ENCODE results near the gene TMC8. TPM values are rescaled to one million over a fixed set of nuclear protein-coding genes. Genes with fewer than 3 reads are reported as not detected.

TMC8 gene
- total and polyA plus RNA-seq, 2 donors: 28.6 to 196 TPM

- H3K27ac ChIP-seq (ENCODE audit: low read depth in 1 of 2, low read length in 1 of 2): no peak overlapping the region
- H3K36me3 ChIP-seq (ENCODE audit: control insufficient read depth in 2 of 2, insufficient read depth in 2 of 2, low read length in 1 of 2): peaks cover 18 to 50% of the 10 kb centered on the region in 2 donors
- H3K4me1 ChIP-seq (ENCODE audit: control insufficient read depth in 2 of 2, insufficient read depth in 2 of 2, low read length in 2 of 2): peaks cover 2 to 19% of the 10 kb centered on the region in 2 donors
- H3K27me3 ChIP-seq (ENCODE audit: control insufficient read depth in 2 of 2, insufficient read depth in 1 of 2, low read length in 1 of 2): no peaks in the 10 kb centered on the region
- no peak overlapping the region for H3K4me3 ChIP-seq (ENCODE audit: low read length in 2 of 2)
- H3K9me3 ChIP-seq (ENCODE audit: control insufficient read depth in 2 of 2, insufficient read depth in 1 of 2, low read length in 1 of 2): no peaks in the 10 kb centered on the region
- WGBS: 98% methylated on average over 17 of the region's 17 CpGs
- DNase-seq (ENCODE audit: low read depth in 6 of 9, low spot score in 9 of 9): no peak
Observed at GRCh38 chr17:78179372-78179771, 48.8 kb downstream of the TMC8 start.

GRCh38 chr17:78180083-78180482, 49.5 kb downstream of the TMC8 start:
- no peak overlapping the region for H3K4me3 ChIP-seq (ENCODE audit: low read length in 2 of 2)
- no peaks in the 10 kb centered on the region for H3K27me3 ChIP-seq (ENCODE audit: control insufficient read depth in 2 of 2, insufficient read depth in 1 of 2, low read length in 1 of 2)
- WGBS: 82% methylated on average over 14 of the region's 14 CpGs
- H3K9me3 ChIP-seq (ENCODE audit: control insufficient read depth in 2 of 2, insufficient read depth in 1 of 2, low read length in 1 of 2): no peaks in the 10 kb centered on the region
- H3K4me1 ChIP-seq (ENCODE audit: control insufficient read depth in 2 of 2, insufficient read depth in 2 of 2, low read length in 2 of 2): peaks cover 2 to 20% of the 10 kb centered on the region in 2 donors
- peaks cover 17 to 43% of the 10 kb centered on the region in 2 donors for H3K36me3 ChIP-seq (ENCODE audit: control insufficient read depth in 2 of 2, insufficient read depth in 2 of 2, low read length in 1 of 2)
- H3K27ac ChIP-seq (ENCODE audit: low read depth in 1 of 2, low read length in 1 of 2): no peak overlapping the region
- no peak for DNase-seq (ENCODE audit: low read depth in 6 of 9, low spot score in 9 of 9)

GRCh38 chr17:78180508-78180907, 49.9 kb downstream of the TMC8 start:
- no peak for DNase-seq (ENCODE audit: low read depth in 6 of 9, low spot score in 9 of 9)
- no peaks in the 10 kb centered on the region for H3K27me3 ChIP-seq (ENCODE audit: control insufficient read depth in 2 of 2, insufficient read depth in 1 of 2, low read length in 1 of 2)
- peaks cover 13 to 39% of the 10 kb centered on the region in 2 donors for H3K36me3 ChIP-seq (ENCODE audit: control insufficient read depth in 2 of 2, insufficient read depth in 2 of 2, low read length in 1 of 2)
- H3K4me3 ChIP-seq (ENCODE audit: low read length in 2 of 2): no peak overlapping the region
- WGBS: 91% methylated on average over 2 of the region's 2 CpGs
- H3K27ac ChIP-seq (ENCODE audit: low read depth in 1 of 2, low read length in 1 of 2): no peak overlapping the region
- no peaks in the 10 kb centered on the region for H3K9me3 ChIP-seq (ENCODE audit: control insufficient read depth in 2 of 2, insufficient read depth in 1 of 2, low read length in 1 of 2)
- peaks cover 2 to 23% of the 10 kb centered on the region in 2 donors for H3K4me1 ChIP-seq (ENCODE audit: control insufficient read depth in 2 of 2, insufficient read depth in 2 of 2, low read length in 2 of 2)

DNA sequence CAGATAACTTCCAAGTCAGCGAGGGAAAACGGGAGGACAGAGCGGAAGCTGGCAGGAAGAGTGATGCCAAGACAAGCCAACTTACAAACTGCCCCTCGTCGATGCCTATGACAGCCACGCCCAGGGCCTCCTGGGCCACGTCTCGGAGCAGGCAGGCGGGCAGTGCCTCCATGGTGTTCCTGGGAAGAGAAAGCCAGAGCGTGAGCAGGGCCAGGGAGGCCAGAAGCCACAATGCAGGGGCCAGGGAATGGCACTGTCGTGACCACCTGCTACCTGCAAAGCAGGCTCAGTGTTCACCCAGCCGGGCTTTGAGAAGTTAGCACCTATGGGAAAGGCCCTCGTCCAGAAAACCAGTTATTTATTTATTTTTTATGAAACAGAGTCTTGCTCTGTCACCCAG, 51.9 kb downstream of the TMC8 start:
- H3K36me3 ChIP-seq (ENCODE audit: control insufficient read depth in 2 of 2, insufficient read depth in 2 of 2, low read length in 1 of 2): peaks cover 13 to 31% of the 10 kb centered on the region in 2 donors
- H3K9me3 ChIP-seq (ENCODE audit: control insufficient read depth in 2 of 2, insufficient read depth in 1 of 2, low read length in 1 of 2): no peaks in the 10 kb centered on the region
- DNase-seq (ENCODE audit: low read depth in 6 of 9, low spot score in 9 of 9): no peak
- H3K27me3 ChIP-seq (ENCODE audit: control insufficient read depth in 2 of 2, insufficient read depth in 1 of 2, low read length in 1 of 2): no peaks in the 10 kb centered on the region
- no peak overlapping the region for H3K4me3 ChIP-seq (ENCODE audit: low read length in 2 of 2)
- 97% methylated on average over 13 of the region's 13 CpGs for WGBS
- no peak overlapping the region for H3K27ac ChIP-seq (ENCODE audit: low read depth in 1 of 2, low read length in 1 of 2)
- H3K4me1 ChIP-seq (ENCODE audit: control insufficient read depth in 2 of 2, insufficient read depth in 2 of 2, low read length in 2 of 2): peaks cover 6 to 32% of the 10 kb centered on the region in 2 donors

- no peak overlapping the region for H3K4me3 ChIP-seq (ENCODE audit: low read length in 2 of 2)
- H3K36me3 ChIP-seq (ENCODE audit: control insufficient read depth in 2 of 2, insufficient read depth in 2 of 2, low read length in 1 of 2): peaks cover 13 to 26% of the 10 kb centered on the region in 2 donors
- no peak overlapping the region for H3K27ac ChIP-seq (ENCODE audit: low read depth in 1 of 2, low read length in 1 of 2)
- 98% methylated on average over 12 of the region's 12 CpGs for WGBS
- H3K4me1 ChIP-seq (ENCODE audit: control insufficient read depth in 2 of 2, insufficient read depth in 2 of 2, low read length in 2 of 2): peaks cover 9 to 39% of the 10 kb centered on the region in 2 donors
- DNase-seq (ENCODE audit: low read depth in 6 of 9, low spot score in 9 of 9): no peak
- no peaks in the 10 kb centered on the region for H3K9me3 ChIP-seq (ENCODE audit: control insufficient read depth in 2 of 2, insufficient read depth in 1 of 2, low read length in 1 of 2)
- no peaks in the 10 kb centered on the region for H3K27me3 ChIP-seq (ENCODE audit: control insufficient read depth in 2 of 2, insufficient read depth in 1 of 2, low read length in 1 of 2)
Observed at GRCh38 chr17:78183916-78184315, 53.3 kb downstream of the TMC8 start.

- peaks cover 13 to 22% of the 10 kb centered on the region in 2 donors for H3K36me3 ChIP-seq (ENCODE audit: control insufficient read depth in 2 of 2, insufficient read depth in 2 of 2, low read length in 1 of 2)
- peaks cover 9 to 39% of the 10 kb centered on the region in 2 donors for H3K4me1 ChIP-seq (ENCODE audit: control insufficient read depth in 2 of 2, insufficient read depth in 2 of 2, low read length in 2 of 2)
- DNase-seq (ENCODE audit: low read depth in 6 of 9, low spot score in 9 of 9): no peak
- H3K4me3 ChIP-seq (ENCODE audit: low read length in 2 of 2): no peak overlapping the region
- no peaks in the 10 kb centered on the region for H3K27me3 ChIP-seq (ENCODE audit: control insufficient read depth in 2 of 2, insufficient read depth in 1 of 2, low read length in 1 of 2)
- H3K9me3 ChIP-seq (ENCODE audit: control insufficient read depth in 2 of 2, insufficient read depth in 1 of 2, low read length in 1 of 2): no peaks in the 10 kb centered on the region
- no peak overlapping the region for H3K27ac ChIP-seq (ENCODE audit: low read depth in 1 of 2, low read length in 1 of 2)
- 93% methylated on average over 10 of the region's 10 CpGs for WGBS
Observed at GRCh38 chr17:78184351-78184750, 53.8 kb downstream of the TMC8 start.

DNA sequence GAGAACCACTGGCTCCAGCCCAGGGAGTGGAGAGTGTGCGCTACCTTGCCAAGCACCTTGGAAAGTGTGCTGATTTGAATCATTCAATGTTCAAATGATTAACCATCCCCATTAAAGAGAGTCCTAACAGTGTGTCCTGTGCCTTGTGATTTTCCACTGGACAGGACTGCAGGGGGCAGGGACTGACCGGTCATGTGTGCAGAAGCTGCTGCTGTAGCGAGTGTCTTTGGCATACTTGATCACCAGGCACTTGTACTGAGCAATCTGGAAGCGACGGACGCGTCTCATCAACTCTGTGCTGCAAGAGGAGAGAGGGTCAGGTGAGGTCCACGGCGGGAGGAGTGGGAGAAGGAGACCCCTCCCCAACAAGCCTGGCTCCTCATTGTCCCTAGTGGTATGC, 54.3 kb downstream of the TMC8 start:
- no peak for DNase-seq (ENCODE audit: low read depth in 6 of 9, low spot score in 9 of 9)
- no peak overlapping the region for H3K4me3 ChIP-seq (ENCODE audit: low read length in 2 of 2)
- H3K27me3 ChIP-seq (ENCODE audit: control insufficient read depth in 2 of 2, insufficient read depth in 1 of 2, low read length in 1 of 2): no peaks in the 10 kb centered on the region
- peaks cover 12 to 18% of the 10 kb centered on the region in 2 donors for H3K36me3 ChIP-seq (ENCODE audit: control insufficient read depth in 2 of 2, insufficient read depth in 2 of 2, low read length in 1 of 2)
- H3K9me3 ChIP-seq (ENCODE audit: control insufficient read depth in 2 of 2, insufficient read depth in 1 of 2, low read length in 1 of 2): no peaks in the 10 kb centered on the region
- H3K4me1 ChIP-seq (ENCODE audit: control insufficient read depth in 2 of 2, insufficient read depth in 2 of 2, low read length in 2 of 2): peaks cover 9 to 39% of the 10 kb centered on the region in 2 donors
- WGBS: 97% methylated on average over 9 of the region's 9 CpGs
- no peak overlapping the region for H3K27ac ChIP-seq (ENCODE audit: low read depth in 1 of 2, low read length in 1 of 2)

GRCh38 chr17:78185981-78186691, 55.6 kb downstream of the TMC8 start:
- Histone ChIP-seq H3K9me3 (ENCODE audit: control insufficient read depth in 2 of 2, insufficient read depth in 1 of 2, low read length in 1 of 2) (no peaks in the 10 kb centered on the region), H3K36me3 (ENCODE audit: control insufficient read depth in 2 of 2, insufficient read depth in 2 of 2, low read length in 1 of 2) (peaks cover 9 to 22% of the 10 kb centered on the region in 2 donors), H3K27me3 (ENCODE audit: control insufficient read depth in 2 of 2, insufficient read depth in 1 of 2, low read length in 1 of 2) (no peaks in the 10 kb centered on the region), H3K4me3 (ENCODE audit: low read length in 2 of 2) (peak overlapping the region; percentile 46 to 62), H3K4me1 (ENCODE audit: control insufficient read depth in 2 of 2, insufficient read depth in 2 of 2, low read length in 2 of 2) (peaks cover 9 to 39% of the 10 kb centered on the region in 2 donors), H3K27ac (ENCODE audit: low read depth in 1 of 2, low read length in 1 of 2) (no peak overlapping the region)
- WGBS: 73% methylated on average over 10 of the region's 10 CpGs
- no peak for DNase-seq (ENCODE audit: low read depth in 6 of 9, low spot score in 9 of 9)

DNA sequence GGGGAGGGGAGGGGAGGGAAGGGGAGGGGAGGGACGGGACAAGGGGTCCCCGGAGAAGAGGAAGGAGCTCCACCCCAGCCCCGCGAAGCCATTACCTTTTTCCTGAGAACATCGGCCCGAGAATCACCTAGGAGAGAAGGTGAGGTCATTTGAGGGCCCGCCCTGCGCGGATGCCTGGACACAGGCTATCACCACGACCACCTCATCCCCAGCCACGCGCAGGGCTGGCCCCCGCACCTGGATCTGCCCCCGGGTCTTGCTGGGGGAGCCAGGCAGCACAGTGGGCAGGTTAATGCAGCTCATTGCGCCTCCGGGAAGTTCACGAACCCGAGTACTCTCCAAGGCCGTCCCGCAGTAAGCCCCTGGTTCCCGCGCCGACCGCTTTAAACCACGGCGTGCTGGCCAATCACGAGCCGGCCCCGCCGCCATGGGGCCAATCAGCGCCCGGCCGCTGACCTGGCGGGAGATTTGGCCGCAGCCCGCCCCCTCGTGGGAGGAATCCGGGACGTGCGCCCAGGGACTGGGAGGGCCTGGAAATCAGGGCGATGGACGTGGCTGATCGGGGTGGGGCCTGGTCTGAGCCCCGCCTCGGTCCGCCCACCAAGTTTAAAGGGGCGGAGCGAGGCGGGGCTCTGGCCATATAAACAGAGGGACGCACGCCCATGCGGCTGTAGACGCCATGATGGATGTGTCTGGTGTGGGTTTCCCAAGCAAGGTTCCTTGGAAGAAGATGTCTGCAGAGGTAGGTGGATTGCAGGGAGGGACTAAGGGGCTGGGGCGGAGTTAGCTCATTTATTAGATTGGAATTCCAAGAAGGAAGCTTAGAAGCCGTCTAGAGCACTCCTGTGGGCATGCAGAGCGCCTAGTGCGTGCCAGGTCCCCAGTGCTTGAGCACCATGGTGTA, 56.4 kb downstream of the TMC8 start, which contains the start of the genes AFMID and TK1:
AFMID (plus strand) TSS at position 671 of the 904 bp plus-strand sequence; CDS start at position 680, 9 bp downstream.
TK1 (minus strand) TSS at position 361 of the 904 bp plus-strand sequence; CDS start at position 303, 58 bp downstream.
- H3K4me3 ChIP-seq (ENCODE audit: low read length in 2 of 2): peak within 1 kb of the TSS; percentile 46 to 62
- peak; percentile 40 to 81 (median 57) for DNase-seq (ENCODE audit: low read depth in 6 of 9, low spot score in 9 of 9)
- peak within 1 kb of the TSS; percentile 20 to 60 for H3K27ac ChIP-seq (ENCODE audit: low read depth in 1 of 2, low read length in 1 of 2)
- WGBS: 5% methylated on average over 57 of the region's 57 CpGs
- H3K36me3 ChIP-seq (ENCODE audit: control insufficient read depth in 2 of 2, insufficient read depth in 2 of 2, low read length in 1 of 2): peaks cover 9 to 19% of the 10 kb centered on the region in 2 donors
- H3K4me1 ChIP-seq (ENCODE audit: control insufficient read depth in 2 of 2, insufficient read depth in 2 of 2, low read length in 2 of 2): peaks cover 9 to 39% of the 10 kb centered on the region in 2 donors
- no peaks in the 10 kb centered on the region for H3K9me3 ChIP-seq (ENCODE audit: control insufficient read depth in 2 of 2, insufficient read depth in 1 of 2, low read length in 1 of 2)
- H3K27me3 ChIP-seq (ENCODE audit: control insufficient read depth in 2 of 2, insufficient read depth in 1 of 2, low read length in 1 of 2): no peaks in the 10 kb centered on the region

Measured in thymus (tissue), 11 donors.